Lung (tissue), 12 donors: ENCODE results near the gene GET4. TPM values are rescaled to one million over a fixed set of nuclear protein-coding genes. Genes with fewer than 3 reads are reported as not detected.

Source experiments
- ATAC-seq: fragments of 200-7000 bp; cut with Tn5 transposase; one replicate; pipeline ENCODE4 v1.9.1; 2020; ENCODE audit warnings: moderate number of reproducible peaks; ENCODE audit not compliant: insufficient read depth, low FRiP score
- DNase-seq, 3 donors: peaks; one replicate each; pipeline ENCODE4 v3.0.0-alpha.2; 2013 to 2017
- H3K27ac ChIP-seq, 2 donors: one replicate each; pipeline ENCODE4 v1.5.1; 2013; ENCODE audit warnings: mild to moderate bottlenecking in 2 of 2, moderate library complexity in 2 of 2, control low read depth in 1 of 2, inconsistent platforms in 1 of 2, low read depth in 1 of 2, low read length in 1 of 2
- H3K27me3 ChIP-seq, 3 donors: one replicate each; pipeline ENCODE4 v1.5.1; 2013; ENCODE audit warnings: low read length in 2 of 3; ENCODE audit not compliant: control insufficient read depth in 3 of 3, insufficient read depth in 3 of 3
- H3K36me3 ChIP-seq, 4 donors: one replicate each; pipeline ENCODE4 v1.5.1; 2013; ENCODE audit warnings: low read length in 4 of 4, mild to moderate bottlenecking in 1 of 4, moderate library complexity in 1 of 4; ENCODE audit not compliant: control insufficient read depth in 4 of 4, insufficient read depth in 4 of 4
- H3K4me1 ChIP-seq, 5 donors: one replicate each; pipeline ENCODE4 v1.5.1; 2013; ENCODE audit warnings: low read length in 5 of 5, mild to moderate bottlenecking in 2 of 5, moderate library complexity in 1 of 5; ENCODE audit not compliant: control insufficient read depth in 5 of 5, insufficient read depth in 5 of 5
- H3K4me3 ChIP-seq: one replicate; pipeline ENCODE4 v1.5.1; 2013; ENCODE audit warnings: mild to moderate bottlenecking, control low read depth, moderate library complexity
- H3K9ac ChIP-seq, 2 donors: one replicate each; pipeline ENCODE4 v1.5.1; 2013; ENCODE audit warnings: low read length in 2 of 2, control low read depth in 1 of 2; ENCODE audit not compliant: insufficient read depth in 1 of 2
- H3K9me3 ChIP-seq, 4 donors: one replicate each; pipeline ENCODE4 v1.5.1; 2013; ENCODE audit warnings: low read length in 3 of 4, mild to moderate bottlenecking in 1 of 4, moderate library complexity in 1 of 4; ENCODE audit not compliant: control insufficient read depth in 4 of 4, insufficient read depth in 3 of 4
- CTCF ChIP-seq: IDR thresholded peaks from 2 replicates; pipeline ENCODE4 v1.5.1; 2012; ENCODE audit warnings: mild to moderate bottlenecking; ENCODE audit errors: control extremely low read depth, extremely low read depth
- WGBS, 2 donors: extraction: QIAGEN DNeasy Blood & Tissue Kit; methylation state at CpG; one replicate each; pipeline ENCODE4 v1.1.7; 2013; 5-methylcytosine and 5-hydroxymethylcytosine counted together
- polyA plus RNA-seq, 2 donors: library from polyadenylated mRNA; stranded (reverse); fragments of 200-250 nt; gene quantifications; one replicate each; pipeline ENCODE4 v1.2.1, GENCODE V29; 2013
- total RNA-seq, 2 donors: library from RNA; depleted of rRNA in 1 of 2; stranded (reverse); fragments of >200 nt in 1 of 2; gene quantifications; one replicate each; pipeline ENCODE4 v1.2.1, GENCODE V29; 2014 to 2021
- donor health status: control.
- donor health status: control.
- donor health status: Bipolar disorder and iron deficiency.
- donor health status: healthy.
- donor health status: DM: yes; HTN: yes; CAD: no.

Gene GET4
- total and polyA plus RNA-seq, 4 donors: 34.1 to 41.8 (median 40.0) TPM

- ATAC-seq (no peak), DNase-seq (no peak)
- Histone ChIP-seq H3K36me3 (peaks cover 0 to 3% (median 0%) of the 10 kb centered on the region in 4 donors), H3K27ac (no peak overlapping the region), H3K4me3 (no peak overlapping the region), H3K9ac (no peak overlapping the region), H3K27me3 (peaks cover 0 to 9% (median 0%) of the 10 kb centered on the region in 3 donors), H3K9me3 (no peaks in the 10 kb centered on the region), H3K4me1 (peaks cover 0 to 6% (median 4%) of the 10 kb centered on the region in 5 donors)
- 89% methylated on average over 37 of the region's 37 CpGs for WGBS, 2 donors
- no peak for TF ChIP-seq CTCF
Observed at GRCh38 chr7:903921-904755, 27.8 kb downstream of the GET4 start.

- Histone ChIP-seq H3K27ac (no peak overlapping the region), H3K27me3 (peaks cover 0 to 14% (median 0%) of the 10 kb centered on the region in 3 donors), H3K4me1 (peaks cover 0 to 6% (median 5%) of the 10 kb centered on the region in 5 donors), H3K4me3 (no peak overlapping the region), H3K9me3 (no peaks in the 10 kb centered on the region), H3K9ac (no peak overlapping the region), H3K36me3 (peaks cover 0 to 1% (median 0%) of the 10 kb centered on the region in 4 donors)
- WGBS, 2 donors: 60 to 76% methylated on average over 20 of the region's 20 CpGs
- ATAC-seq: no peak
- TF ChIP-seq CTCF: no peak
- no peak for DNase-seq
Observed at GRCh38 chr7:904847-905246, 28.5 kb downstream of the GET4 start.

GRCh38 chr7:906776-907157, 30.4 kb downstream of the GET4 start:
- 71 to 79% methylated on average over 8 to 10 of the region's 10 CpGs for WGBS, 2 donors
- Histone ChIP-seq H3K27ac (no peak overlapping the region), H3K4me3 (no peak overlapping the region), H3K4me1 (peaks cover 0 to 2% (median 0%) of the 10 kb centered on the region in 5 donors), H3K36me3 (no peaks in the 10 kb centered on the region), H3K27me3 (peaks cover 0 to 14% (median 0%) of the 10 kb centered on the region in 3 donors), H3K9ac (no peak overlapping the region), H3K9me3 (no peaks in the 10 kb centered on the region)
- TF ChIP-seq CTCF: no peak
- DNase-seq: no peak
- no peak for ATAC-seq
